H9 (cell line): ENCODE results near the gene NEDD9. TPM values are rescaled to one million over a fixed set of nuclear protein-coding genes. Genes with fewer than 3 reads are reported as not detected.

Source experiments
- DNase-seq: peaks from one replicate; pipeline ENCODE4 v3.0.0-alpha.2; 2017
- H2AFZ ChIP-seq: one replicate; pipeline ENCODE4 v1.6.1; 2013; ENCODE audit warnings: mild to moderate bottlenecking, low read length, control low read depth, moderate library complexity
- H2AK5ac ChIP-seq: 2 replicates; pipeline ENCODE4 v1.6.1; 2013; ENCODE audit warnings: low read length, control low read depth, mixed read lengths; ENCODE audit not compliant: insufficient read length
- H2BK120ac ChIP-seq: one replicate; pipeline ENCODE4 v1.6.1; 2013; ENCODE audit warnings: low read depth, mild to moderate bottlenecking, low read length, control low read depth, inconsistent platforms; ENCODE audit not compliant: poor library complexity, severe bottlenecking
- H2BK12ac ChIP-seq: 2 replicates; pipeline ENCODE4 v1.6.1; 2013; ENCODE audit warnings: low read length, control low read depth, mixed read lengths, low read depth; ENCODE audit not compliant: insufficient read length
- H2BK15ac ChIP-seq: 2 replicates; pipeline ENCODE4 v1.6.1; 2013; ENCODE audit warnings: low read depth, low read length, control low read depth
- H2BK20ac ChIP-seq: one replicate; pipeline ENCODE4 v1.6.1; 2013; ENCODE audit warnings: low read depth, mild to moderate bottlenecking, low read length, control low read depth, inconsistent platforms; ENCODE audit not compliant: poor library complexity, severe bottlenecking
- H2BK5ac ChIP-seq: 2 replicates; pipeline ENCODE4 v1.6.1; 2013; ENCODE audit warnings: low read length, control low read depth, mixed read lengths; ENCODE audit not compliant: insufficient read length
- H3K14ac ChIP-seq: 2 replicates; pipeline ENCODE4 v1.6.1; 2013; ENCODE audit warnings: low read length, control low read depth; ENCODE audit not compliant: insufficient read depth
- H3K18ac ChIP-seq: 2 replicates; pipeline ENCODE4 v1.6.1; 2013; ENCODE audit warnings: low read depth, mild to moderate bottlenecking, mixed read lengths, low read length, control low read depth; ENCODE audit not compliant: insufficient read length
- H3K23ac ChIP-seq: 2 replicates; pipeline ENCODE4 v1.6.1; 2013; ENCODE audit warnings: low read length, control low read depth, mixed read lengths, low read depth; ENCODE audit not compliant: insufficient read length
- H3K23me2 ChIP-seq: 2 replicates; pipeline ENCODE4 v1.6.1; 2013; ENCODE audit warnings: low read depth, mild to moderate bottlenecking, mixed read lengths, low read length, control low read depth; ENCODE audit not compliant: insufficient read length, poor library complexity, severe bottlenecking
- H3K27ac ChIP-seq: 2 replicates; pipeline ENCODE4 v1.5.1; 2013; ENCODE audit warnings: low read length, control low read depth, mixed read lengths, low read depth; ENCODE audit not compliant: insufficient read length
- H3K27me3 ChIP-seq: 2 replicates; pipeline ENCODE4 v1.6.1; 2013; ENCODE audit warnings: low read length, control low read depth, inconsistent platforms; ENCODE audit not compliant: insufficient read depth
- H3K4ac ChIP-seq: 2 replicates; pipeline ENCODE4 v1.6.1; 2013; ENCODE audit warnings: low read depth, mild to moderate bottlenecking, control low read depth, inconsistent platforms, low read length, moderate library complexity
- H3K4me1 ChIP-seq: 2 replicates; pipeline ENCODE4 v1.6.1; 2013; ENCODE audit warnings: low read length, control low read depth, inconsistent platforms; ENCODE audit not compliant: insufficient read depth
- H3K4me2 ChIP-seq: 2 replicates; pipeline ENCODE4 v1.6.1; 2013; ENCODE audit warnings: low read length, control low read depth, mixed read lengths; ENCODE audit not compliant: insufficient read length, insufficient read depth
- H3K56ac ChIP-seq: 2 replicates; pipeline ENCODE4 v1.6.1; 2013; ENCODE audit warnings: low read depth, mild to moderate bottlenecking, mixed read lengths, low read length, control low read depth; ENCODE audit not compliant: insufficient read length
- H3K79me1 ChIP-seq: 2 replicates; pipeline ENCODE4 v1.6.1; 2013; ENCODE audit warnings: low read depth, mild to moderate bottlenecking, moderate library complexity, low read length, control low read depth, inconsistent platforms; ENCODE audit not compliant: insufficient read depth, poor library complexity, severe bottlenecking
- H3K79me2 ChIP-seq: 2 replicates; pipeline ENCODE4 v1.6.1; 2013; ENCODE audit warnings: low read length, control low read depth, inconsistent platforms; ENCODE audit not compliant: insufficient read depth
- H3K9ac ChIP-seq: 2 replicates; pipeline ENCODE4 v1.6.1; 2013; ENCODE audit warnings: low read length, control low read depth, mixed read lengths; ENCODE audit not compliant: insufficient read length; ENCODE audit errors: extremely low read depth
- H3K9me3 ChIP-seq: one replicate; pipeline ENCODE4 v1.6.1; 2013; ENCODE audit warnings: low read depth, low read length, inconsistent platforms; ENCODE audit not compliant: control insufficient read depth
- H3T11ph ChIP-seq: one replicate; pipeline ENCODE4 v1.6.1; 2013; ENCODE audit warnings: mild to moderate bottlenecking, low read length, control low read depth, inconsistent platforms
- H4K20me1 ChIP-seq: one replicate; pipeline ENCODE4 v1.6.1; 2013; ENCODE audit not compliant: control insufficient read depth, insufficient read length, insufficient read depth
- H4K5ac ChIP-seq: 2 replicates; pipeline ENCODE4 v1.6.1; 2013; ENCODE audit warnings: low read depth, mild to moderate bottlenecking, mixed read lengths, low read length, control low read depth; ENCODE audit not compliant: insufficient read length
- H4K8ac ChIP-seq: replicated peaks from 2 replicates; pipeline ENCODE4 v1.6.1; 2013; ENCODE audit warnings: low read length, control low read depth, mixed read lengths, low read depth; ENCODE audit not compliant: insufficient read length
- H4K91ac ChIP-seq: 2 replicates; pipeline ENCODE4 v1.6.1; 2013; ENCODE audit warnings: low read depth, mild to moderate bottlenecking, moderate library complexity, mixed read lengths, low read length, control low read depth; ENCODE audit not compliant: insufficient read length
- H3K27ac Mint-ChIP-seq, 3 experiments: 2 replicates in 2 of 3; 3 replicates in 1 of 3; pipeline ENCODE4 v1.8.0; 2020 to 2021; ENCODE audit warnings: mixed read lengths in 3 of 3, mild to moderate bottlenecking in 1 of 3, moderate library complexity in 1 of 3
- H3K27me3 Mint-ChIP-seq: 2 replicates; pipeline ENCODE4 v1.8.0; 2021; ENCODE audit warnings: low read depth, mild to moderate bottlenecking, moderate library complexity, mixed read lengths
- H3K36me3 Mint-ChIP-seq, 3 experiments: 2 replicates in 2 of 3; 3 replicates in 1 of 3; pipeline ENCODE4 v1.8.0; 2020 to 2021; ENCODE audit warnings: low read depth in 3 of 3, mixed read lengths in 3 of 3; ENCODE audit not compliant: insufficient read depth in 1 of 3
- H3K4me1 Mint-ChIP-seq, 2 experiments: 2 replicates each; pipeline ENCODE4 v1.8.0; 2020; ENCODE audit warnings: mixed read lengths in 2 of 2
- H3K4me3 Mint-ChIP-seq, 2 experiments: 2 replicates in 1 of 2; 3 replicates in 1 of 2; pipeline ENCODE4 v1.8.0; 2020 to 2021; ENCODE audit warnings: mild to moderate bottlenecking in 2 of 2, mixed read lengths in 2 of 2, moderate library complexity in 1 of 2
- H3K9me3 Mint-ChIP-seq, 2 experiments: 2 replicates in 1 of 2; 3 replicates in 1 of 2; pipeline ENCODE4 v1.8.0; 2020; ENCODE audit warnings: mild to moderate bottlenecking in 2 of 2, mixed read lengths in 2 of 2, moderate library complexity in 1 of 2
- CTCF ChIP-seq: fragments of 200-600 bp; sonication (generic); conservative IDR thresholded peaks from 3 replicates; pipeline ENCODE4 v1.8.0; 2021; ENCODE audit warnings: antibody characterized with exemption, mild to moderate bottlenecking
- WGBS: extraction: QIAGEN DNeasy Blood & Tissue Kit; methylation state at CpG from one replicate; pipeline ENCODE4 v1.1.7; 2013; ENCODE audit warnings: missing lambda C conversion rate, low lambda C conversion rate, mixed read lengths; ENCODE audit not compliant: insufficient read length; ENCODE audit errors: extremely low coverage; 5-methylcytosine and 5-hydroxymethylcytosine counted together
- total RNA-seq: library from RNA; stranded (reverse); gene quantifications from 2 replicates; pipeline ENCODE4 v1.2.1, GENCODE V29; 2021

The NEDD9 gene
- total RNA-seq, 1 experiment from 2014 or later: 5.5 TPM

DNA sequence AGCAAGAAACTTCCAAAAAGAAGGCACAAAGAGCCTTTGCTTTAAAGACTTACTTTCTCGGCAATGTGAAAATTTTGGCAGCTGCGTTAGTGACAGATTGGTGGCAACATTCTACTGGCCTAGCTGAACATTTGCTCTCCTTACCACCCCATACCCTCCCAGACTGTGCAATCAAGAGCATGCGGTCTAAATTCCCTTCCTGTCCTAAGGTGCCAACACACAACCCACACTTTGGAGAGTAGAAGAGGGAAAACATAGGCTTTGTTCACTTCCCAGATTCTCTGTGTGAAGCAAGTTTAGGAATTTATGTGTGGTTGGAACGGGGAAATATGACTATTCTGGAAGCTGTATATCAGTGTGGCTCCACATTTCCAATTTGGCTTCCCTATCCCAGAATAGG lies 29.8 kb upstream of the NEDD9 start:
- WGBS: no CpG with 5 or more reads among the region's 4 CpGs
- H3K36me3 Mint-ChIP-seq: no peaks in the 10 kb centered on the region
- Histone ChIP-seq H3K27ac (no peak overlapping the region), H3K9me3 (no peaks in the 10 kb centered on the region), H2AFZ (no peak overlapping the region), H2BK12ac (no peak overlapping the region), H3K9ac (no peak overlapping the region), H3K4me2 (no peak overlapping the region), H2BK120ac (no peak overlapping the region), H3K79me2 (no peaks in the 10 kb centered on the region), H3K14ac (no peak overlapping the region), H3K79me1 (no peaks in the 10 kb centered on the region), H3K27me3 (no peaks in the 10 kb centered on the region), H3K23ac (no peak overlapping the region), H4K8ac (no peak overlapping the region), H4K91ac (no peak overlapping the region), H2AK5ac (no peak overlapping the region), H2BK15ac (no peak overlapping the region), H3T11ph (no peak overlapping the region), H2BK20ac (no peak overlapping the region), H3K4me1 (no peaks in the 10 kb centered on the region), H4K20me1 (no peaks in the 10 kb centered on the region), H3K23me2 (no peaks in the 10 kb centered on the region), H3K56ac (no peak overlapping the region), H3K18ac (no peak overlapping the region), H2BK5ac (no peak overlapping the region), H3K4ac (no peak overlapping the region), H4K5ac (no peak overlapping the region)
- no peak for DNase-seq
- TF ChIP-seq CTCF: no peak
- H3K27me3 Mint-ChIP-seq: no peaks in the 10 kb centered on the region
- H3K9me3 Mint-ChIP-seq: no peaks in the 10 kb centered on the region
- H3K4me3 Mint-ChIP-seq: no peak overlapping the region
- no peak overlapping the region for H3K27ac Mint-ChIP-seq
- H3K4me1 Mint-ChIP-seq: peaks cover 6 to 11% of the 10 kb centered on the region in 2 experiments
